Liver (tissue), 9 donors: ENCODE results near the gene SHC3. TPM values are rescaled to one million over a fixed set of nuclear protein-coding genes. Genes with fewer than 3 reads are reported as not detected.

Source experiments
- DNase-seq: peaks from one replicate; pipeline ENCODE4 v3.0.0-alpha.2; 2017; ENCODE audit warnings: low spot score
- H3K27ac ChIP-seq, 2 donors: one replicate each; pipeline ENCODE4 v1.7.0; 2013; ENCODE audit warnings: inconsistent platforms in 2 of 2, low read length in 2 of 2, control low read depth in 1 of 2, low read depth in 1 of 2, mild to moderate bottlenecking in 1 of 2
- H3K27me3 ChIP-seq, 4 donors: one replicate each; pipeline versions ENCODE4 v1.6.1 to v1.7.0; 2013; ENCODE audit warnings: low read length in 3 of 4, inconsistent platforms in 1 of 4, mild to moderate bottlenecking in 1 of 4, moderate library complexity in 1 of 4; ENCODE audit not compliant: control insufficient read depth in 4 of 4, insufficient read depth in 4 of 4
- H3K36me3 ChIP-seq, 4 donors: one replicate each; pipeline versions ENCODE4 v1.6.1 to v1.7.0; 2013; ENCODE audit warnings: low read length in 3 of 4, mild to moderate bottlenecking in 3 of 4, low read depth in 1 of 4, moderate library complexity in 1 of 4; ENCODE audit not compliant: control insufficient read depth in 4 of 4, insufficient read depth in 3 of 4
- H3K4me1 ChIP-seq, 4 donors: one replicate each; pipeline versions ENCODE4 v1.6.1 to v1.7.0; 2013; ENCODE audit warnings: low read length in 3 of 4, mild to moderate bottlenecking in 3 of 4, moderate library complexity in 1 of 4; ENCODE audit not compliant: control insufficient read depth in 4 of 4, insufficient read depth in 4 of 4
- H3K4me3 ChIP-seq, 3 donors: one replicate each; pipeline versions ENCODE4 v1.6.1 to v1.7.0; 2013; ENCODE audit warnings: low read length in 3 of 3, control low read depth in 1 of 3, low read depth in 1 of 3, mild to moderate bottlenecking in 1 of 3
- H3K9ac ChIP-seq, 2 donors: one replicate each; pipeline ENCODE4 v1.7.0; 2013; ENCODE audit warnings: low read length in 2 of 2, mild to moderate bottlenecking in 2 of 2, moderate library complexity in 2 of 2, control low read depth in 1 of 2, low read depth in 1 of 2
- H3K9me3 ChIP-seq, 4 donors: one replicate each; pipeline versions ENCODE4 v1.6.1 to v1.7.0; 2013; ENCODE audit warnings: low read length in 3 of 4; ENCODE audit not compliant: control insufficient read depth in 4 of 4
- GABPA ChIP-seq, 2 donors: IDR thresholded peaks in 1 of 2; conservative IDR thresholded peaks in 1 of 2; 2 replicates each; pipeline ENCODE4 v1.6.1; 2016; ENCODE audit warnings: antibody characterized with exemption in 2 of 2, mild to moderate bottlenecking in 1 of 2, moderate library complexity in 1 of 2
- HNF4A ChIP-seq, 2 donors: conservative IDR thresholded peaks; 2 replicates each; pipeline ENCODE4 v1.6.1; 2016; ENCODE audit warnings: antibody characterized with exemption in 2 of 2, mild to moderate bottlenecking in 2 of 2
- HNF4G ChIP-seq: IDR thresholded peaks from 2 replicates; pipeline ENCODE4 v1.6.1; 2016; ENCODE audit warnings: antibody characterized with exemption
- JUND ChIP-seq, 2 donors: IDR thresholded peaks; 2 replicates each; pipeline ENCODE4 v1.6.1; 2016; ENCODE audit warnings: antibody characterized with exemption in 2 of 2
- RAD21 ChIP-seq, 2 donors: IDR thresholded peaks; 2 replicates each; pipeline ENCODE4 v1.6.1; 2016; ENCODE audit warnings: antibody characterized with exemption in 2 of 2, mild to moderate bottlenecking in 2 of 2
- RXRA ChIP-seq, 2 donors: IDR thresholded peaks; 2 replicates each; pipeline ENCODE4 v1.6.1; 2017 to 2018; ENCODE audit warnings: antibody characterized with exemption in 2 of 2, mild to moderate bottlenecking in 1 of 2
- SP1 ChIP-seq: IDR thresholded peaks from 2 replicates; pipeline ENCODE4 v1.6.1; 2018; ENCODE audit warnings: antibody characterized with exemption, mild to moderate bottlenecking
- TAF1 ChIP-seq: conservative IDR thresholded peaks from 2 replicates; pipeline ENCODE4 v1.6.1; 2016; ENCODE audit warnings: antibody characterized with exemption, mild to moderate bottlenecking
- YY1 ChIP-seq: IDR thresholded peaks from 2 replicates; pipeline ENCODE4 v1.6.1; 2016; ENCODE audit warnings: antibody characterized with exemption, mild to moderate bottlenecking
- WGBS: extraction: QIAGEN DNeasy Blood & Tissue Kit; methylation state at CpG from one replicate; pipeline ENCODE4 v1.1.7; 2013; 5-methylcytosine and 5-hydroxymethylcytosine counted together
- polyA plus RNA-seq, 2 donors: library from polyadenylated mRNA; stranded (reverse) in 1 of 2; unstranded in 1 of 2; fragments of 200-250 nt in 1 of 2; fragments of >200 nt in 1 of 2; fragmentation: Nextera tagmentation in 1 of 2; extraction: Ambion mirVana in 1 of 2; gene quantifications; one replicate each; pipeline versions ENCODE4 v1.2.1 to v1.2.3, GENCODE V29; 2013 to 2015
- total RNA-seq, 2 donors: library from RNA; depleted of rRNA; stranded (reverse); fragments of >200 nt; gene quantifications; one replicate each; pipeline ENCODE4 v1.2.3, GENCODE V29; 2014
- TF ChIP-seq, protein P1 (sequence below): IDR thresholded peaks from 2 replicates; pipeline ENCODE4 v1.6.1; 2016; ENCODE audit warnings: antibody characterized with exemption
- TF ChIP-seq, protein P2 (sequence below): fragments of 150-350 bp; IDR thresholded peaks from 2 replicates; pipeline ENCODE4 v1.5.1; 2017; ENCODE audit warnings: improper control_type of control experiment, low read depth, low read length; ENCODE audit not compliant: missing input control
- TF ChIP-seq, protein P3 (sequence below): IDR thresholded peaks from 2 replicates; pipeline ENCODE4 v1.6.1; 2016; ENCODE audit warnings: antibody characterized with exemption, mild to moderate bottlenecking
- TF ChIP-seq, protein P4 (sequence below): IDR thresholded peaks from 2 replicates; pipeline ENCODE4 v1.6.1; 2016; ENCODE audit warnings: antibody characterized with exemption
- donor health status: healthy.
- donor health status: healthy.
- donor health status: healthy.
- donor health status: healthy.
- donor health status: healthy.

Gene SHC3
- total and polyA plus RNA-seq, 4 donors: 0.03 to 0.08 (median 0.04) TPM

DNA sequence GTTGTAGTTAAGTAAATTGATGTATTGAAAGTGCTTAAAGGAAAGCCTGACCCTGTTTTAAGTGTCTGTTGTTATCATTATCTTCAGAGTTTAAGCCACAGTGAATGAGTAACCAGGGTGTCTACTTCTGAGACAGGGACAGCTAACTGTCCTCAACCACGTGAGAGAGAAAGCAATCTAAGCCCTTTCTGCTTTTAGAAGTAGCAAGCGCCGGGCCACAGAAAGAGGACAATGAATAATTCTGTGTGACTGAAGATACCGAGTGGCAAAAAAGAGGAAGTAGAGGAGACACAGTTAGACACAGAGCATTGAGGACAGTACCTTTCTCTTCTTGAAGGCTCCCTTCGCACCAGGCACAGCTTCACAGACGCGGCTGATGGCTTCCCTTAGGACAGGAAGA lies 101.1 kb downstream of the SHC3 start:
- WGBS: 45% methylated on average over 7 of the region's 7 CpGs
- H3K9me3 ChIP-seq: peaks cover 0 to 4% (median 0%) of the 10 kb centered on the region in 4 donors
- DNase-seq: no peak
- H3K27ac ChIP-seq: no peak overlapping the region
- no peak overlapping the region for H3K9ac ChIP-seq
- H3K4me1 ChIP-seq: no peaks in the 10 kb centered on the region
- H3K4me3 ChIP-seq: no peak overlapping the region
- no peak for TF ChIP-seq TAF1
- no peaks in the 10 kb centered on the region for H3K27me3 ChIP-seq
- no peaks in the 10 kb centered on the region for H3K36me3 ChIP-seq

DNA sequence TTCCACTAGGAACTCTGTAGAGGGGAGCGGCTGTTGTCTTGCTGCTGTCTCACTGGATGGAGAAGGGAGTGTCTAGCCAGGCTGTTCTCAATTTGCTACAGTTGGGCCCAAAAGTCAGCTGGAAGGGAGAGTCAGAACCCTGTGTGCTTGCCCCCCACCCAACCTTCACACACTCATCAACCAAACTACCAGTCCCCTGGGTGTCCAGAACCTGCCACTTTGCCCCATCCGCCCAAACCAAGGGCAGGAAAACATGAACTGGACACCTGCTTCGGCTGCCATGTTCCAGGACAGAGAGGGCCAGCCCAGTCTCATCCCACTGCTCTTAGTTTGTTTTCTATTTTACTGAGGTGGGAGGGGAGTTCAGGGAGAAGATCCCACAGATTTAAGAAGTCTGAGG lies 105.2 kb downstream of the SHC3 start:
- Histone ChIP-seq H3K36me3 (no peaks in the 10 kb centered on the region), H3K27me3 (no peaks in the 10 kb centered on the region), H3K9ac (no peak overlapping the region), H3K4me1 (no peaks in the 10 kb centered on the region), H3K27ac (no peak overlapping the region), H3K4me3 (no peak overlapping the region), H3K9me3 (no peaks in the 10 kb centered on the region)
- WGBS: 97% methylated on average over 3 of the region's 3 CpGs
- no peak for TF ChIP-seq RXRA (IDR thresholded peaks at IDR 0.05)
- no peak for DNase-seq

DNA sequence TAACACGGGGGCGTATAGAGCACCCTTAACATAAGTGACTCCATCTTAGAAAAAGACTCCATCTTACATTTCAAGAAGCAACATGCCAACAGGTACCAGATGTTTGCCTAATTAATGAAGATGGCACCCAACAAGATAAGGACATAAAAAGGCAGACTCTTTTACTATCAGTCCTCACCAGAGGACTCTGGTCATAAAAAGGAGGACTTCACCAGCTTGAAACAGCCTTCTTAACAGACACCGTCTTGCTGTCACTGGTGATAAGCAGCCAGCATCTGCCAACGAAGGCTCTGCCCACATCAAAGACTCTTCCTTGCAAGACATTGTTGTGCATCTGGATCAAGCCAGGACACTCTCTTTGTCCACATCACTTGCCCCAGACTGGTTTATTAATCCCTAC lies 107.0 kb downstream of the SHC3 start:
- no peak for DNase-seq
- Histone ChIP-seq H3K9ac (no peak overlapping the region), H3K36me3 (no peaks in the 10 kb centered on the region), H3K4me1 (peaks cover 0 to 5% (median 0%) of the 10 kb centered on the region in 4 donors), H3K27me3 (no peaks in the 10 kb centered on the region), H3K4me3 (no peak overlapping the region), H3K27ac (no peak overlapping the region), H3K9me3 (no peaks in the 10 kb centered on the region)
- WGBS: 87% methylated on average over 4 of the region's 4 CpGs
- TF ChIP-seq, protein P1, sequence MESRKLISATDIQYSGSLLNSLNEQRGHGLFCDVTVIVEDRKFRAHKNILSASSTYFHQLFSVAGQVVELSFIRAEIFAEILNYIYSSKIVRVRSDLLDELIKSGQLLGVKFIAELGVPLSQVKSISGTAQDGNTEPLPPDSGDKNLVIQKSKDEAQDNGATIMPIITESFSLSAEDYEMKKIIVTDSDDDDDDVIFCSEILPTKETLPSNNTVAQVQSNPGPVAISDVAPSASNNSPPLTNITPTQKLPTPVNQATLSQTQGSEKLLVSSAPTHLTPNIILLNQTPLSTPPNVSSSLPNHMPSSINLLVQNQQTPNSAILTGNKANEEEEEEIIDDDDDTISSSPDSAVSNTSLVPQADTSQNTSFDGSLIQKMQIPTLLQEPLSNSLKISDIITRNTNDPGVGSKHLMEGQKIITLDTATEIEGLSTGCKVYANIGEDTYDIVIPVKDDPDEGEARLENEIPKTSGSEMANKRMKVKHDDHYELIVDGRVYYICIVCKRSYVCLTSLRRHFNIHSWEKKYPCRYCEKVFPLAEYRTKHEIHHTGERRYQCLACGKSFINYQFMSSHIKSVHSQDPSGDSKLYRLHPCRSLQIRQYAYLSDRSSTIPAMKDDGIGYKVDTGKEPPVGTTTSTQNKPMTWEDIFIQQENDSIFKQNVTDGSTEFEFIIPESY: no peak
- no peak for TF ChIP-seq SP1

DNA sequence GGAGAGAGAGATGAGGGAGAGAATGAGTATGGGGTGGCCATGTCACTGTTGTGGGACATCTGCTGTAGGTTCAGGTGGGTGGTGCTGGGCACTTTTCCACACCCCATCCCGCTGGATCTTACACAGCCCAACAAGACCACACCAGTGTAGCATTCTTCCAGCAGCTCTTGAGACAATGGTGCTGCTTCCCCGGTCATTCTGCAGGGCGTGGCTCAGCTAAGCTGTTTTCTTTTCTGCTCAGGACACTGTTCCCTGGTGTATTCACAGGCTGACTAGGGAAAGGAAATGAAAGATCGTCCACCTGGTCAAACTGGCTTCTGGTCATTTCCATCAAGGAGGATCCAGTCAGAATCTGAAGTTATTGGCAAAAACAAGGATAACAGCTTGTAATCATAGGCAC lies 111.8 kb downstream of the SHC3 start:
- H3K4me1 ChIP-seq: peaks cover 0 to 5% (median 0%) of the 10 kb centered on the region in 4 donors
- H3K36me3 ChIP-seq: no peaks in the 10 kb centered on the region
- H3K27ac ChIP-seq: no peak overlapping the region
- no peaks in the 10 kb centered on the region for H3K27me3 ChIP-seq
- no peaks in the 10 kb centered on the region for H3K9me3 ChIP-seq
- TF ChIP-seq, protein P2, sequence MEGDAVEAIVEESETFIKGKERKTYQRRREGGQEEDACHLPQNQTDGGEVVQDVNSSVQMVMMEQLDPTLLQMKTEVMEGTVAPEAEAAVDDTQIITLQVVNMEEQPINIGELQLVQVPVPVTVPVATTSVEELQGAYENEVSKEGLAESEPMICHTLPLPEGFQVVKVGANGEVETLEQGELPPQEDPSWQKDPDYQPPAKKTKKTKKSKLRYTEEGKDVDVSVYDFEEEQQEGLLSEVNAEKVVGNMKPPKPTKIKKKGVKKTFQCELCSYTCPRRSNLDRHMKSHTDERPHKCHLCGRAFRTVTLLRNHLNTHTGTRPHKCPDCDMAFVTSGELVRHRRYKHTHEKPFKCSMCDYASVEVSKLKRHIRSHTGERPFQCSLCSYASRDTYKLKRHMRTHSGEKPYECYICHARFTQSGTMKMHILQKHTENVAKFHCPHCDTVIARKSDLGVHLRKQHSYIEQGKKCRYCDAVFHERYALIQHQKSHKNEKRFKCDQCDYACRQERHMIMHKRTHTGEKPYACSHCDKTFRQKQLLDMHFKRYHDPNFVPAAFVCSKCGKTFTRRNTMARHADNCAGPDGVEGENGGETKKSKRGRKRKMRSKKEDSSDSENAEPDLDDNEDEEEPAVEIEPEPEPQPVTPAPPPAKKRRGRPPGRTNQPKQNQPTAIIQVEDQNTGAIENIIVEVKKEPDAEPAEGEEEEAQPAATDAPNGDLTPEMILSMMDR: no peak
- TF ChIP-seq, protein P3, sequence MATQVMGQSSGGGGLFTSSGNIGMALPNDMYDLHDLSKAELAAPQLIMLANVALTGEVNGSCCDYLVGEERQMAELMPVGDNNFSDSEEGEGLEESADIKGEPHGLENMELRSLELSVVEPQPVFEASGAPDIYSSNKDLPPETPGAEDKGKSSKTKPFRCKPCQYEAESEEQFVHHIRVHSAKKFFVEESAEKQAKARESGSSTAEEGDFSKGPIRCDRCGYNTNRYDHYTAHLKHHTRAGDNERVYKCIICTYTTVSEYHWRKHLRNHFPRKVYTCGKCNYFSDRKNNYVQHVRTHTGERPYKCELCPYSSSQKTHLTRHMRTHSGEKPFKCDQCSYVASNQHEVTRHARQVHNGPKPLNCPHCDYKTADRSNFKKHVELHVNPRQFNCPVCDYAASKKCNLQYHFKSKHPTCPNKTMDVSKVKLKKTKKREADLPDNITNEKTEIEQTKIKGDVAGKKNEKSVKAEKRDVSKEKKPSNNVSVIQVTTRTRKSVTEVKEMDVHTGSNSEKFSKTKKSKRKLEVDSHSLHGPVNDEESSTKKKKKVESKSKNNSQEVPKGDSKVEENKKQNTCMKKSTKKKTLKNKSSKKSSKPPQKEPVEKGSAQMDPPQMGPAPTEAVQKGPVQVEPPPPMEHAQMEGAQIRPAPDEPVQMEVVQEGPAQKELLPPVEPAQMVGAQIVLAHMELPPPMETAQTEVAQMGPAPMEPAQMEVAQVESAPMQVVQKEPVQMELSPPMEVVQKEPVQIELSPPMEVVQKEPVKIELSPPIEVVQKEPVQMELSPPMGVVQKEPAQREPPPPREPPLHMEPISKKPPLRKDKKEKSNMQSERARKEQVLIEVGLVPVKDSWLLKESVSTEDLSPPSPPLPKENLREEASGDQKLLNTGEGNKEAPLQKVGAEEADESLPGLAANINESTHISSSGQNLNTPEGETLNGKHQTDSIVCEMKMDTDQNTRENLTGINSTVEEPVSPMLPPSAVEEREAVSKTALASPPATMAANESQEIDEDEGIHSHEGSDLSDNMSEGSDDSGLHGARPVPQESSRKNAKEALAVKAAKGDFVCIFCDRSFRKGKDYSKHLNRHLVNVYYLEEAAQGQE: no peak
- TF ChIP-seq RAD21 (IDR thresholded peaks at IDR 0.05) (no peak), TAF1 (no peak), GABPA (IDR thresholded peaks at IDR 0.05 in 1 of 2, conservative IDR thresholded peaks at IDR 0.05 in 1 of 2) (no peak), RXRA (IDR thresholded peaks at IDR 0.05) (no peak), YY1 (no peak), HNF4G (no peak), HNF4A (conservative IDR thresholded peaks at IDR 0.05) (no peak), JUND (IDR thresholded peaks at IDR 0.05) (no peak)
- TF ChIP-seq, protein P4, sequence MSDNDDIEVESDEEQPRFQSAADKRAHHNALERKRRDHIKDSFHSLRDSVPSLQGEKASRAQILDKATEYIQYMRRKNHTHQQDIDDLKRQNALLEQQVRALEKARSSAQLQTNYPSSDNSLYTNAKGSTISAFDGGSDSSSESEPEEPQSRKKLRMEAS: no peak
- TF ChIP-seq, protein P1: no peak
- H3K4me3 ChIP-seq: no peak overlapping the region
- 78% methylated on average over 4 of the region's 4 CpGs for WGBS
- H3K9ac ChIP-seq: no peak overlapping the region
- DNase-seq: no peak
